Astrocyte (in vitro differentiated cells and primary cell): ENCODE data around the gene KCNJ12. TPM values are rescaled to one million over a fixed set of nuclear protein-coding genes. Genes with fewer than 3 reads are reported as not detected.
"Not testable (repeated sequence)": the region's sequence is repeated elsewhere in the genome, so short reads cannot be mapped to it uniquely, and the experiment has no call there.

Experiments
- DNase-seq: peaks from one replicate; pipeline ENCODE4 v3.0.0-alpha.2; 2010; ENCODE audit warnings: low read depth
- FAIRE-seq: peaks from 2 replicates; lab custom pipeline; 2011; peaks lifted over from hg19 to GRCh38; lab: Jason Lieb, UNC
- H2AFZ ChIP-seq: 2 replicates; pipeline ENCODE4 v1.6.0; 2012; ENCODE audit warnings: low read depth, low read length, inconsistent platforms
- H3K27ac ChIP-seq: 2 replicates; pipeline ENCODE4 v1.5.1; 2011; ENCODE audit warnings: low read depth, low read length, inconsistent platforms
- H3K27me3 ChIP-seq: 2 replicates; pipeline ENCODE4 v1.6.0; 2011; ENCODE audit warnings: low read length, inconsistent platforms; ENCODE audit not compliant: insufficient read depth
- H3K36me3 ChIP-seq: 2 replicates; pipeline ENCODE4 v1.5.1; 2011; ENCODE audit warnings: low read length, inconsistent platforms; ENCODE audit not compliant: insufficient read depth
- H3K4me1 ChIP-seq: 2 replicates; pipeline ENCODE4 v1.5.1; 2011; ENCODE audit warnings: low read length, inconsistent platforms; ENCODE audit not compliant: insufficient read depth
- H3K4me2 ChIP-seq: 2 replicates; pipeline ENCODE4 v1.6.0; 2012; ENCODE audit warnings: low read length, inconsistent platforms
- H3K4me3 ChIP-seq: 2 replicates; pipeline ENCODE4 v1.5.1; 2011; ENCODE audit warnings: low read depth, mild to moderate bottlenecking, low read length, inconsistent platforms; ENCODE audit not compliant: insufficient read depth
- H3K79me2 ChIP-seq: 2 replicates; pipeline ENCODE4 v1.6.0; 2012; ENCODE audit warnings: mild to moderate bottlenecking, low read length, inconsistent platforms; ENCODE audit not compliant: insufficient read depth
- H3K9ac ChIP-seq: 2 replicates; pipeline ENCODE4 v1.6.0; 2012; ENCODE audit warnings: mild to moderate bottlenecking, low read length, inconsistent platforms
- H3K9me3 ChIP-seq: 2 replicates; pipeline ENCODE4 v1.5.1; 2012; ENCODE audit warnings: low read depth, mild to moderate bottlenecking, low read length, inconsistent platforms; ENCODE audit not compliant: insufficient read depth
- H4K20me1 ChIP-seq: 2 replicates; pipeline ENCODE4 v1.6.0; 2012; ENCODE audit warnings: low read length, inconsistent platforms; ENCODE audit not compliant: insufficient read depth
- H3K27ac Mint-ChIP-seq: one replicate; pipeline ENCODE4 v1.8.0; 2021; ENCODE audit warnings: mild to moderate bottlenecking, mixed read lengths; ENCODE audit not compliant: unreplicated experiment
- H3K27me3 Mint-ChIP-seq: one replicate; pipeline ENCODE4 v1.8.0; 2021; ENCODE audit warnings: low read depth, mixed read lengths; ENCODE audit not compliant: unreplicated experiment
- H3K36me3 Mint-ChIP-seq: one replicate; pipeline ENCODE4 v1.8.0; 2021; ENCODE audit warnings: low read depth, mixed read lengths; ENCODE audit not compliant: unreplicated experiment
- H3K4me1 Mint-ChIP-seq: one replicate; pipeline ENCODE4 v1.8.0; 2021; ENCODE audit warnings: low read depth, mixed read lengths; ENCODE audit not compliant: unreplicated experiment
- H3K4me3 Mint-ChIP-seq: one replicate; pipeline ENCODE4 v1.8.0; 2021; ENCODE audit warnings: mild to moderate bottlenecking, moderate library complexity, mixed read lengths; ENCODE audit not compliant: unreplicated experiment
- H3K9me3 Mint-ChIP-seq: one replicate; pipeline ENCODE4 v1.8.0; 2021; ENCODE audit warnings: mild to moderate bottlenecking, mixed read lengths; ENCODE audit not compliant: unreplicated experiment
- EZH2 ChIP-seq: IDR thresholded peaks from 2 replicates; pipeline ENCODE4 v1.6.1; 2012; ENCODE audit warnings: mild to moderate bottlenecking, low read length, inconsistent platforms; ENCODE audit not compliant: insufficient read depth
- total RNA-seq: library from RNA; stranded (reverse); gene quantifications from 2 replicates; pipeline ENCODE4 v1.2.1, GENCODE V29; 2021
- TF ChIP-seq, protein P1 (sequence below): IDR thresholded peaks from 2 replicates; pipeline ENCODE4 v1.5.1; 2011; ENCODE audit warnings: low read depth, mild to moderate bottlenecking, inconsistent platforms, low read length, moderate library complexity; ENCODE audit not compliant: insufficient read depth

KCNJ12 gene
- total RNA-seq, 1 donor from 2014 or later, result 1.2 TPM

DNA sequence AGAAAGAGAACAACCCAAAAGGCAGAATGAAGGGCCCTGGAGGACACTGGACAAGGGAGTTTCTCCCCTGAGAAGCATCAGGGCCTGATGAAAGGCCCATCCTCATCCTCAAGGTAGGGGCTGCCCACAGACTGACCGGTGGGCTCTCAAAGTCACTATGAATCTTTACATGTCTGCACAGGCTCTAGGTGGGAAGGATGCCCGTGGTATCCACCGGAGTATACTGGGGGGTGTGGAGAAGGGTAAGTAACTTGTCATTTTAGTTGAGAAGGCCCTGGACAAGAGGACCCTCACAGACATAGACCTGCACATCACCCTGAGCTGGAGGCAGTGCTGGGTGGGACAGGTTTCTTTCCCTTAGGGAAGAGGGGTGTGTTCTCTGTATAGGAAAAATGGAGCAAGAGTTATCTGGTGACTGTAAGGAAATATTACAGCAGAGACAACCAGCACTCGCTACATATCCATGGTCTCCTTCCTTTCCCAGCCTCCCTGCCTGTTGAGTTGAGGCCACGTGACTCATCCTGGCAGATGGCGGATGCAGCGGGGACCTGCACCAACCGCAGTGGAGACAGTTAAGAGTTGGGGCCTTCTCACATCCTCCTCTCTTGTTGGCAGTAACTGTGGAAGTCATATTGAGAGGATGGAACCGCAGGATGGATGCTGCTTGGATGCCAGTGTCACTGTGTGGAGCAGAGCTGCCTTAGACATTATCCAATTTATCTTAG lies 45.6 kb upstream of the KCNJ12 start:
- FAIRE-seq, result no peak
- Histone ChIP-seq H3K27ac (no peak overlapping the region), H3K4me3 (no peak overlapping the region), H3K4me2 (no peak overlapping the region), H3K79me2 (no peaks in the 10 kb centered on the region), H4K20me1 (no peaks in the 10 kb centered on the region), H3K9me3 (peaks cover 5% of the 10 kb centered on the region), H2AFZ (no peak overlapping the region), H3K4me1 (no peaks in the 10 kb centered on the region), H3K27me3 (peaks cover 1% of the 10 kb centered on the region), H3K36me3 (no peaks in the 10 kb centered on the region), H3K9ac (no peak overlapping the region)
- Mint-ChIP-seq H3K9me3 (peaks cover 3% of the 10 kb centered on the region), H3K4me1 (no peaks in the 10 kb centered on the region), H3K27ac (no peak overlapping the region), H3K4me3 (no peak overlapping the region), H3K27me3 (peaks cover 8% of the 10 kb centered on the region), H3K36me3 (peaks cover 2% of the 10 kb centered on the region)
- TF ChIP-seq, protein P1, sequence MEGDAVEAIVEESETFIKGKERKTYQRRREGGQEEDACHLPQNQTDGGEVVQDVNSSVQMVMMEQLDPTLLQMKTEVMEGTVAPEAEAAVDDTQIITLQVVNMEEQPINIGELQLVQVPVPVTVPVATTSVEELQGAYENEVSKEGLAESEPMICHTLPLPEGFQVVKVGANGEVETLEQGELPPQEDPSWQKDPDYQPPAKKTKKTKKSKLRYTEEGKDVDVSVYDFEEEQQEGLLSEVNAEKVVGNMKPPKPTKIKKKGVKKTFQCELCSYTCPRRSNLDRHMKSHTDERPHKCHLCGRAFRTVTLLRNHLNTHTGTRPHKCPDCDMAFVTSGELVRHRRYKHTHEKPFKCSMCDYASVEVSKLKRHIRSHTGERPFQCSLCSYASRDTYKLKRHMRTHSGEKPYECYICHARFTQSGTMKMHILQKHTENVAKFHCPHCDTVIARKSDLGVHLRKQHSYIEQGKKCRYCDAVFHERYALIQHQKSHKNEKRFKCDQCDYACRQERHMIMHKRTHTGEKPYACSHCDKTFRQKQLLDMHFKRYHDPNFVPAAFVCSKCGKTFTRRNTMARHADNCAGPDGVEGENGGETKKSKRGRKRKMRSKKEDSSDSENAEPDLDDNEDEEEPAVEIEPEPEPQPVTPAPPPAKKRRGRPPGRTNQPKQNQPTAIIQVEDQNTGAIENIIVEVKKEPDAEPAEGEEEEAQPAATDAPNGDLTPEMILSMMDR, result no peak
- no peak for TF ChIP-seq EZH2
- no peak for DNase-seq

DNA sequence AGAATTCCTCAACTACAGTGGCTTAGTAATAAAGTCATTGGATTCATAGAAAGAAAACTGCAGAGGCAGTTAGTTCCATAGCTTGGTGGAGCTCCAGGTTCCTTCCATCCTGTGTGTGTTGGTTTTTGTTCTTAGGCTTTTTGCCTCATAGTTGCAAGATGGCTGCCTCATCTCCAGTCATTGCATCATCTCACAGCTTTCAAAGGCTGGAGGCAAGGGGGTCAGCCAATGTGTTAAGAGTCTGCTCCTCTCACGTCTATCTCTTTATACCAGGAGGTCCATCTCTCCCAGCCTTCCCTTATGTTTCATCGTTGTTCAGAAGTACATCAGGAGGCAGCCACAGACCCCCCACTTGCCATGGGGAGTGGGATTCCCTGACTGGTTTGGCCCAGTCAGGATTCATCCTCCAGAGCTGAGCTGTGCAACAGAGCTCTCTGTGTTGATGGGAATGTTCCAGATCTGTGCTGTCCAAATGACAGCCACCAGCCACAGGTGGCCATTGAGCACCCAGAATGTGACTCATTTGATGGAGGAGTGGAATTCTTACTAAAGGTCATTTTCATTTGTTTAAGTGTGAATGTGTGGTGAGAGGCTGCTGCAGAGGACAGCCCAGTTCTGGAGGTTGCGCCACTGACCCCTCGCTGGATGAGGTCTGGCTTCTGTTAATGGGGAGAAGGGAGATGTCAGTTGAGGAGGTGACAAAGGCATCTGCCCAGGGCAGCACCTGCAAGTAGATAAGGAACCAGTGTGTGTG lies 39.4 kb upstream of the KCNJ12 start:
- not testable (repeated sequence) for FAIRE-seq, H3K9ac ChIP-seq, H4K20me1 ChIP-seq, H3K27me3 ChIP-seq, H2AFZ ChIP-seq, H3K36me3 ChIP-seq, H3K4me1 ChIP-seq, H3K9me3 ChIP-seq, H3K27me3 Mint-ChIP-seq, DNase-seq, H3K4me3 ChIP-seq, H3K4me2 ChIP-seq, H3K79me2 ChIP-seq, H3K4me1 Mint-ChIP-seq, H3K36me3 Mint-ChIP-seq, H3K27ac Mint-ChIP-seq, H3K9me3 Mint-ChIP-seq, H3K27ac ChIP-seq, H3K4me3 Mint-ChIP-seq

DNA sequence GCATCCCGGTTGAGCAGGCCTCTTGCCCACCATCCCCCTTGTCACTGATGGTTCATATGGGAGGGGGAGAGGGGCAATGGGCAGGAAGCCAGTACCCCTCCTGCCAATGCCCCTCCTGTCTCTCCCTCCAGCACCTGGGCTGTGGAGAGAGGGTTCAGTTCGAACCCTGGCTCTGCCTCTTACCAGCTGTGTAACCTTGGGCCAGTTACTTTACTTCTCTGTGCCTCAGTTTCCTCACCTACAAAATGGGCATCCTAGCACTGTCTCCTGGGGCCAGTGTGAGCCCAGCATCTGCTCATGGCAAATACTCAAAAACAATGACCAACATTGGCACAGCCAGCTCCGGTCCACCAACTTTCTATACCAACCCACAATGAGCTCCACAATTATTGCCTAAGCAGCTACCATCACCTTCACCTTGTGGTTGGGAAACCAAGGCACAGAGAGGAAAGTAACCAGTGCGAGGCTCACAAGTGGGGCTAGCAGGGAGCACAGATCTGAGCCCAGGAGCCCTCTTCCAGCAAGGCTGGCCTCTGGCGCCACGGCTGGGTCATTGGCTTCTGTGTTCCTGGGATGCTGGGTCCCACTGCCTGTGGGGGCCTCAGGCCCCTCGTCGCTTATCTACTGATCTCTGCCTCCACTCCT lies 38.1 kb upstream of the KCNJ12 start:
- H3K79me2 ChIP-seq, H3K27me3 Mint-ChIP-seq, FAIRE-seq, H2AFZ ChIP-seq, H3K36me3 Mint-ChIP-seq, H3K9me3 Mint-ChIP-seq, H3K27me3 ChIP-seq, H3K9ac ChIP-seq, H3K4me3 ChIP-seq, DNase-seq, H3K4me3 Mint-ChIP-seq, H3K9me3 ChIP-seq, H4K20me1 ChIP-seq, H3K36me3 ChIP-seq, H3K4me2 ChIP-seq, H3K27ac ChIP-seq, H3K4me1 ChIP-seq, H3K4me1 Mint-ChIP-seq, H3K27ac Mint-ChIP-seq: not testable (repeated sequence)
